HG03378 (cell line): ENCODE measurements around the gene LPP.

Experiments used
- ATAC-seq: cut with Tn5 transposase; IDR thresholded peaks from one replicate; pipeline ENCODE4 v1.9.1; 2021; ENCODE audit warnings: mild to moderate bottlenecking, moderate library complexity; ENCODE audit not compliant: unreplicated experiment

The LPP gene

DNA sequence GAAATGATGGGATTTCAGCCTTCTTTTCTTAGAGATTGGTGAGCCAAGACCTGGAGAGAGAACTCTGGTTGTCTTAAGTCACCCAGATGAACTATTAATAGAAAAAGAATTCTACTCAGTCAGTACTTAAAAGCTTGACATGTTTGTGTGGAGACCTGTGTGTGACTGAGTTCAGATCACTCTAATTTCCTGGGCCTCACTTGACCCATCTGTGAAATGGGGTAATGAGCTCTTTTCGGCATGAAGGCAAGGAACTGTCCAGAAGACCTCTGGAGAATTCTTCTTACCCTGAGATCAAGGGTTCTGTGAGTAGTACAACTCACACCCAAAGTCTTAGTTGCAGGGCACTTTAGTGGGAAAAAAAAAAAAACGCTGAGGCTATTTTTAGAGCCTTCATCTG is 92.9 kb downstream of the LPP start:
- ATAC-seq, result no peak

DNA sequence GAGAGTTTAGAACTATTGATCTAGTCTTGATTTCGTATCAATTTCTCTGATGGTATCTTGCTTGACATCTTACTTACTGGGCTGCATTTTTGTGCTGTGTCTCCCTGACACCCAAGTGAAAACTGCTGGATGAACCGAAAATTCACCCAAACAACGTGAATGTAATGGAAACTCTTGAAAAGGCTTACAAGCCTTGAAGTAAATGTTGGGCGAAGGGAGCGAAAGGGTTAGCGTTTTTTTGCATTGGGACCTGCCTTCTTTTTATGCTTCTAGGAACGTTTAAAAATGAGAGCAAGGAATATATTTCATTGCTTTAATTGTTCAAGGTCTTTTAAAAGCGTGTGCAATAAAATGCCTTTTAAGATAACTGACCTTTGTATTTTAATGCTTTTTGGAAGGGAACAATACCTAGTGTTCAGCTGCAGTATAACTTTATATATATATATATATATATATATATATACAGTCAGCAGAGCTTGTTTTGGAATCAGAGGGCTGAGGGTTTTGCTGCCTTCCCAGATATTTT is 94.1 kb downstream of the LPP start:
- ATAC-seq, result no peak

DNA sequence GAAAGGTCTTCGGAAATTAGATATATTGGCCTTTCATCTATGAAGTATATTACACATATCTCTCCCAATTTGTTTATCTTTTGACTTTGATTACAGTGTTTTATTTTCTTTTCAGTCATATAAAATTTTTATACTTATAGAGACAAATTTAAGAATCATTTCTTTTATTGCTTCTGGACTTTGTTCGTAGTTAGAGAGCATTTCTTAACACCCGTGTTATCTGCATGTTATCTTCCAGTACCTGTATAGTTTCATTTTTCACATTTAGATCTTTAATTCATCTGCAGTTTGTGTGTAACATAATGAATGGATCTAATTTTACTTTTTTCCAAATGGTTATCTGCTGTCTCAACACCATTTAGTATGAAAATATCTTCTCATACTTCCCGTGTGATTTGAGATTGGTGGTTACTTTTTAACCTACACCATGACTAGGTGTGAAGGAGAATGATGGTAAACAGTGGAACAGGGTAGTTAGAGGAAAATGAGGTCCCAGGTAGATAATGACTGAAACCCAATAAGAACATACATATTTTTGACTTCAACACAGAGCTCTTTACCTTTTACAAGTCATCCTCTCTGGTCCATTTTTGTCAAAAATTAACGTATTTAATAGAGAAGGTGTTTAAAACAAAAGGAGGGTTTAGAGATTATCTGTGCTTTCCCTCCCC is 99.3 kb downstream of the LPP start:
- no peak for ATAC-seq

DNA sequence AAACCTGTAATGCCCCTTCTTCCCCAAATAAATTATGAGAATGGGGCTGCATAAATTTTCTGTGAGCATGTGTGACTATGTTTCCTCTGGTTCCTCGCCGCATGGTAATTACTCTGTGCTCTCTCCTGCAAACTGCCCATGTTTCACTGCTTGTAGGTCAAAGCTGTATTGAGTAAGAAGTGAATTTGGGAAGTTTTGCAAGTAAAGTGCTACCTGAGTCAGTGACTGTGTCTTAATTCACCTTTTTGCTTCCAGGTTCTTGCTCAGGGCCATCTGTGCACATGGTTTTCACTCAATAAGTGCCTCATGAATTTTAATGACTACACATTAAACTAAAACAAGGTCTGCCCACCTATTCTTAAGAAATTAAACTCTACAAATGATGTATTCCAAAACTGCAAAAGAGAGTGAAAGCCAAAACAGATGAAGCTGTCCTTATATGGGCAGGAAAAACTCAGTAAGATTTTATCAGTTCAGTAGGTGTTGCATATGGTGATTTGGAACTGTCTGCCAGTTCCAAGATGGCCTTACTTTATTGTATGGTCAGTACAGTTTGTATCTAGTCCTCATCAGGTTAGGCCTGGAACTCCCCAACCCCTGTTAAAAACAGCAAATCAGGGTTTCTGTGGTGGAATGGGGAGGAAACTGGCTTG is 100.0 kb downstream of the LPP start:
- no peak for ATAC-seq

DNA sequence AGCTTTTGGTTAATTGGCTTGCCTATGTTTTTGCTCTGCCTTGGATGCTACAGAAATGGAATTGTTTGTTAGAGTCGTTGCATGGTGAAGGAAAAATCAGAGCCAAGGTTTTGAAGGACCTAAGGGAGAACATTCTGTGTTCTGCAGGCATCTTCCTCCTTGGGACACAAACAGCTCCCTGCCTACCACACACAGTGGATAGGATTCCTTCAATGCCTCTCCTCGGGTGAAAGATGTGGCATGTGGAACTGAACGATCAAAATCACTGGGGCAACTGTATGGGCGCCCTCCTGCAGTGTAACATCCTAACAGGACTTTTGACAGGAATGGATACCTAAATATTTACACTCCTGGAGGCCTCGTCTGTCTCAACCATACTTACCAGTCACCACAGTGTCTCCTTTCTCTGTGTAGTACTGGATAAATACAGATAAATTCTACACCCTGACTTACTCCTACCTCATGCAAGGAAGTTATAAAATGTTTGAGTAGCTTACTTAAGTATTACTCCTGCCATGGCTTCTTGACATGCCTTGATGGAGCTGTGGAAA is 100.6 kb downstream of the LPP start:
- ATAC-seq, result no peak

DNA sequence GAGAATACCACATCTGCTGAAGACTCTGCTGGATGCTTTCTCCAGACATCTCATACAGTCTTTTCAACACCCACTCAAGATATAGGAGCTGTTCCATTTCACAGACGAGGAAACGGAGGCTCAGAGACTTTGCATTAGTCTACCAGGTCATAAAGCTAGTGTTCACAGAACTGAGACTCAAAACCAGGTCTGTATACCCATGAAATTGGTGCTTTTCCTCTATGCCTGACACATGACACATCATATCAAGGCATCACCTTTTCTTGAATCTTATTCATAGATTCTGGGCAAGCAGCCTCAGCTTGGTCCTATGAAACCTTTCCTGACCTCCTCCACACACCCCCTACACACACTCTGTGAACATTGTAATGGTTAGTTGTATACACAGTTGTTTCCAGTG is 101.2 kb downstream of the LPP start:
- ATAC-seq, result no peak

DNA sequence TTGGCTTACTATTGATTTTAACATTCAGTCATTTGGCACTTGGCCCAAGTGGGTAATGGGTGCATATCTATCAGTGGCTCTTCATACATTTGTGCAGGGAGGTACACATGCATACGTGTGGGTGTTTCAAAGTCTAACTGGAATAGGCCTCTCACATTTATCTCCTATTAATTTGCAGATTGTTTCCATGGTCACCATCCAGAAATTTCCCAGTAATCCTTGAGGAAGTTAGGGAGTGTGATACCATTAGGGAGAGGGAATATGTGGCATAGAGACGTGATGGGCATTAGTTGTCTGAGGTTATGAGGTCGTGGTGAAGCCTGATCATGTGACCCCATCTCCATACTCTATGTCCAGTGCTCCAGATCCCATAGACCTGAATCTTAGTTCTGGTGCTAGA is 102.8 kb downstream of the LPP start:
- ATAC-seq, result no peak

DNA sequence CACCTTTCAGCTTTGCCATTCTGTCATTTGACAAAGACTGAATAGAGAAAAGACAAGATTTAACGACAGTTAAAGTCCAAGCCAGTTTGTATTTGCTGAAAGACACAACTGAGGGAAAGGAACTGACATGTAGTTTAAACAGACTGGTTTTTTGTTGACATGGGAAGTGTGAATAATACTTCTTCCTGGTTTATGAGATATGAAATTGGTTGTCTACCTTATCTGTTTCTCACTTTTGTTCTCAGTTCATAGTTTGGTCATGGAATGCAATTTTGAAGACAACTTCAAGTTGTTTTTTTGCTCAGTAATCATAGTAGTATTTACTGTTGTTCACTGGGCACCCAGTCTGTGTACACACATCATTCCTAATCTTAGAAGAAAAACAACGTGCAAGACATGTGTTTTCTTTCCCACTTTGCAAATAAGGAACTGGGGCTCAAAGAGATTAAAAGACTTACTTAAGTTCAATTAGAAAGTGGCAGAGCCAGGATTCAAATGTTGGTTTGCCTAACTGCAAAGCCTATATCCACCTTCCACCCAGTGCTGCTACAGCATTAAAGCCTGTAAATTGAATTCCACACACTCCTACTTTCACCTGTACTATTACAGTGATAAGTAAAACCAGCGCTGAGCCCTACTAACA is 103.5 kb downstream of the LPP start:
- ATAC-seq, result no peak

DNA sequence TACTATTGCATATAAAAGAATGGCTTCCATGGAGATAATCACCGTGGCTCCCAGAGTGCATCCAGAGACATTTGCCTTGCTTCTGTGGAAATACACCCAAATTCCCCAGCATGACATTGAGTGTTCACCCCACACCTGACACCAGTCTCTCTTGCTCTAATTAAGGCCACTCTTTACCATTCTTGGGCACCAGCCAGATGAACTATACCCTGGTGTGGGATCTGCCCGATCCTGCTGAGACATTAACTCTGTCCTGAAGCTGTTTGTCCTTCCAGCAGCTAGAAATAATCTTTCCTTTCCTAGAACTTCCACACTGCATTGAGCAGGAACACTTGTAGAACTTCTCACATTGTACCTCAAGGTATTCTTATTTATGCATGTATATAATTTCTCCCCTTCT is 105.2 kb downstream of the LPP start:
- ATAC-seq, result no peak

DNA sequence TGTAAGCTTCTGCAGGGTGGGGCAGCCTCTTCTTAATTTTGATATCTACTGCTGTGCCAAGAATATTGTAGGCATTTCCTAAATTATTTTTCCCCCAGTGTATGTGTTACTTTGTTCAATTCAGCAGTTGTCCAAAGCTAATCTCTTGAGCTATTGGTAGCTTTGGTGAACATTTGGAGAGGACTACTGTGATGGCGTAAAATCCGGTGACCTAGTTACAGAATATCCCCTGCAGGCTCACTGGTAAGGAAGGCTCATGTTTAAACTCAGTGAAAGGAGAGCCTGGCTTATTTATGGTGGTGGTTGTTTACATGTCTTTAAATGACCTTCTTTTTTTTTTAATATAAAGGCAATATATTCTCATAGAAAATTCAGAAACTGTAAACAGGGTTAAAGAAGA is 105.6 kb downstream of the LPP start:
- no peak for ATAC-seq

DNA sequence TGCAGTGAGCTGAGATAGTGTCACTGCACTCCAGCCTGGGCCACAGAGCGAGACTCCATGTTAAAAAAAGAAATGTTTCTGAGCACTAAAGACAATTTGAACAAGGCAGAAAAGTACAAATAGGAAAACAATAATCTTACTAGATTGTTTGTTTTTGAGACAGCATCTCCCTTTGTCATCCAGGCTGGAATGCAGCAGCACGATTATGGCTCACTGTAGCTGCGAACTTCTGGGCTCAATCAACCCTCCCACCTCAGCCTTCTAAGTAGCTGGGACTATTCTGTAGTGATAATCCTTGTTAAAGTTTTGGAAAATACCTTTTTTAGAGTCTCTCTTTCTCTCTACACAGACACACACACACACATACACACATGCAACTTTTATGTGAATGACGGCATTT is 107.1 kb downstream of the LPP start:
- no peak for ATAC-seq

DNA sequence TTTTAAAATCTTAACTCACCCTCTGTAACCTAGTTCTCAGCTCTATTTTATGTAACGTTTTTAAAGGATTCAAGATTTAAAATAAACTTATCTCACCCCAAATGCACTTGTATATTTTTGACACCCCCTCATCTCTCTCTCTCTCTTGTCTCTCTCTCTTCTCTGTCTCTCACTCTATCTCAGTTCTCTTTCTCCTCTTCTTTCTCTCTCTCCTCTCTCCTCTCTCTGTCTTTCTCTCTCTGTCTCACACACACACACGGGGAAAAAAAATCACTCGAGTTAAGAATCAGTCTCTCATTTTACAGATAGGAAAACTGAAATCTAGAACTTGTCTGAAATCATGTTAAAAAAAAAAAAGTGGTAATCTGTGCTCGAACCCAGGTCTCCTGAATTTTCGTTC is 108.5 kb downstream of the LPP start:
- no peak for ATAC-seq

DNA sequence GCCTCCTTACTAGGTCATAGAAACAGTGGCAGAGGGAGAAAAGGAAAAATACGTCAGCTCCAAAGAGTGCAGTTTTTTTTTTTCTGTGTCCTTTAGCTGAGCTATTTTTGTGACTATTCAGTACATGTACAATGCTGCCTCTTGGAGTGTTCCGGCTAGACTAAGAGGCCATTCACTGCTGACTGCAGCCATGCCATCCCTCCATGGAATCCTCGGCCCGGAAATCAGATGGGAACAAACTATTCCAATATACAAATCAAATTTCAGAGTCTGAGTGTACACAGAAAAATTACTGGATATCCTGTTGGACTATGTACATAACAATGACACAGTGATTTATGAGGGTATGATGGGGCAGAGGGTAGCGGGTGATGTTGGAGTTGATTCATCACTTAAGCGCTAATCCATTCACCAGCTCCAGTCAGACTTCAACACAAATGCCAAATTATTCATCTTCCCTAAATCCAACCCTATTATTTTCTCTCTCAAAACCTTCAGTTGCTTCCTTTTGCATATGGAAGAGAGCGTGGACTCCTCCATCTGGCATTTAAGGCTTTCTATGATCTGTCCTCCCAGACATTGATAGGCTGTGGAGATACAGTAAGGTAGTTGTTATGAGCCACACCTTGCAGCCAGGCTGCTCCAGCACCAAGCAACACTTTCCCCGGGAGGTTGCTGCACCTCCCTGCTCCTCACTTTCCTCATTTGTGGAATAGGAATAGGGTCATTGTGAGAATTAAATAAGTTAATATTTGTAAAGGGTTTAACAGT is 109.1 kb downstream of the LPP start:
- ATAC-seq, result no peak

DNA sequence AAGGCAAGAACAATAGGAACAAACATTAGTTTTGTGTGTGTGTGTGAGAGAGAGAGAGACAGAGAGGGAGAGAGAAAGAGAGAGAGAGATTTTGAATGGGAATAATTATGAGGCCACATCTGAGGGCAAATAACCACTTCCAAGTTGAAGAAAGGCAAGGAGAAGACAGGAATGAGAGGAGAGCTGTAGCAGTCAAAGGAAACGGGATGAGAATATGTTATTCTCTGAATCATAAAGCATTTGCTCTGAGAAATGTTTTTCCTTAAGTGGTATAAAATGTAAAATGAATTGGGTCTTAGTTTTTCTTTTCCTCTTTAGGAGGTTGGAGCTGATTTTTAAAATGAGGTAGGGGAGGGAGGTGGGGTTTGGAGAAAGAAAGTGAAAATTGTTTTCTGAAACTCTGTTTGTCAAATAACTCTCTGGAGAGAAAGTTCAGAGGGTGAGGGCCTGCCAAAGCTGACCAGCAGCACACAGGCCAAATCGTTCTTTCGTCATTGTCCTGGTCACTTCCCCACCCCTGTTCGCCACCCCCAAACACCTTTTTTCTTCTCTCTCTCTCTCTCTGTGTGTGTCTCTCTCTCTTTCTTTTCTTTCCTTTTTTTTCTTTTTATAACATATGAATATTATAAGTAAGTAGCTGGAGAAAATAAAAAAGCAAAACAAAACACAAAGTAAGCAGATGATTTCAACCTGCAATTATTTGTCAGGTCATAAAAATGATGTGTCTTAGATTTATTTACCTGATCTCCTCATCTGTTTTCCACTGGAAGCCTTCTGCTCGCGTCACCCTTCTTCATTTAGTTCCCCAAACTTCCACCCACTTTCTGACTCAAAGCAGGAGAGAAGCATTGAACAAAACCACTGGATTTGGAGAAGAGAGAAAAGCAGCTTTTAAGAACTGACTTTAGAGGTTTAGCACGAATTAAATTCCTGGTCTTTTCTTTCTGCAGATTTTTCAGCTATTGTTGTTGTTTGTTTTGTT is 110.6 kb downstream of the LPP start:
- ATAC-seq, result no peak

DNA sequence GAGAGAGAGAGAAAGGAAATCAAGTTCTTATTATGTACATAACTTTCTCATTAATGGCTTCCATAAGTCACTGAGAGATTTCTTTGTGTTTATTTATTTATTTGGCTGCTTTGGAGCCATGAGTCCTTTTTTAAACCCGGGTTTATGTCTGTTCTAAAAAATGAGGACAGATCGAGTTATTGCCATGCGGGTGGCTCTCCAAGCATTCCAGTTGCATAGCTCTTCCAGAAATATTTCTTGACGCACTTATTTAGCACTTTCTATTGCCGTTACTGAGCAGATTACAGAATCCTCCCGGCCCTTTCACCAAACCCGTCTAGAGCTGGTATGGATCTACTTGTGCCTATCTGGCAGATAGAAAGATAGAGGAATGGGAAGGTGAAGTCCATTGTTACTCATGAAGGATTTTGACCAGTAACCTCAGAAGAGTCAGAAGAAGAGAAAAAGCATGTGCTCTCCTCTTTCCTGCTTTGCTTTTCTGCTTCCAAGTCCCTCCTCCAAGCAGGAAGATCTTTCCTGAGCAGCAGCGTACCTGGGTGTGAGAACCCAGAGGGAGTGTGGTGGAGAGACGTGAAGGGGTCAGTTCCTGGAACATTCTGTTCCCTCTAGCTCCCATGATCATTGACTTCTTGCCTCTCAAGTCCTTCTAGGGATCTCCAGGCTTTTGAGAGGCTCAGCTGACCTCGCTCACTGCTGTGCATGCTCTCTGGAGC is 112.8 kb downstream of the LPP start:
- ATAC-seq, result no peak

DNA sequence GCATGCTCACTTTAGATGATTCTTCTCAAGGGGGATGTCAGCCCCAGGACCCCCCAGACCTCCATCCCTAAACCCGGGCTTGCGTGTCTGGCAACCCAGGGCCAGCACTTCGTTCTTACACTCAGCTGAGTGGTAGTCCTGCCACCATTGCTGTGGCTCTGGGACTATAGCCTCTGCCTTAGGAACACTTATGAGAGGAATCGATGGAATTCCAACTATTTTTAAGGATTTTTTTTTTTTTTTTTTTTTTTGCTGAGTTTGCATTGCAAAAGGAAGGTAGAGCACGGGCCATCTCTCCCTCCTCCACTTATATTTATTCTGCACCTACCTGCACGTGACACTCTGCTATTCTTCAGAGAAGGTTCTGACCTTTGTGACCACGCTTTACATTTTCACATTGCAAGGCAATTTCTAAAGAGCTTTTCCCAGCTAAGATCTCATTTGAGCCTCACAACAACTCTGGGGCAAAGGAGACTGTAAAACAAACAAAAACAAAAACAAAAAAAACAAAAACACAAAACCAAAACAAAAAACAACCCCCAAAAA is 113.9 kb downstream of the LPP start:
- ATAC-seq, result no peak

DNA sequence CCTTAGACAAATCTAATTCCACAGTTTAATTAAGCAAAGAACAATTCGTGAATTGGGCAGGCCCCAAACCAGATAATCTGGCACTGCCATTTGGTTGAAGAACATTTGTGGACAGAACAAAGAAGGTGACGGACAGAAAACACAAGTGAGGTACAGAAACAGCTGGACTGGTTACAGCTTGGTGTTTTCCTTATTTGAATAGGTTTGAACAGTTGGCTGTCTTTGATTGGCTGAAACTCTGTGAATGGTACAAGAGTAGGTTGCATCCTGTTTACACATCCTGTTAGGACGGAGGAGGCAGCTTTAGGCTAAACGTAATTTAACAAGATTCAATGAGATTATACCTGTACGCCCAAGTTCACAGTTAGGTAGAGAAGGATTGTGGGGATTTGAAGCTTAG is 114.4 kb downstream of the LPP start:
- ATAC-seq, result no peak

DNA sequence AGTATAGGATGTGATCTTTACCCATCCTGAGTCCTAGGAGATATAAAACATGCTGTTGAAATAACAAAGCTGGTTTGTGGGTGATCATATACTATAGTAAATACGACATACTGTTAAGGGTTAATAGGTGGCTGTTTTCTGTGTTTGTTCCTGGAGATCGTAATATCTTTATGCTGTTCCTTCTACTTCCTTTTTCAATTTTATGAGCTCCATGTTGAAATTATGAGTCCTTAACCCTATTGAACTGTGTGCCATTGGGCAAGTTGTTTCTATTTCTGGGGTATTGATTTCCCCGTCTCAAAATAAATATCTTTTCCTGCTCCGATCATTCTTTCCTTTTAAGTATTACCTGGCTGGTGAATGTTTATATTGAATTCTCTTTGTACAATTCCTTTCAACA is 115.1 kb downstream of the LPP start:
- ATAC-seq, result no peak

DNA sequence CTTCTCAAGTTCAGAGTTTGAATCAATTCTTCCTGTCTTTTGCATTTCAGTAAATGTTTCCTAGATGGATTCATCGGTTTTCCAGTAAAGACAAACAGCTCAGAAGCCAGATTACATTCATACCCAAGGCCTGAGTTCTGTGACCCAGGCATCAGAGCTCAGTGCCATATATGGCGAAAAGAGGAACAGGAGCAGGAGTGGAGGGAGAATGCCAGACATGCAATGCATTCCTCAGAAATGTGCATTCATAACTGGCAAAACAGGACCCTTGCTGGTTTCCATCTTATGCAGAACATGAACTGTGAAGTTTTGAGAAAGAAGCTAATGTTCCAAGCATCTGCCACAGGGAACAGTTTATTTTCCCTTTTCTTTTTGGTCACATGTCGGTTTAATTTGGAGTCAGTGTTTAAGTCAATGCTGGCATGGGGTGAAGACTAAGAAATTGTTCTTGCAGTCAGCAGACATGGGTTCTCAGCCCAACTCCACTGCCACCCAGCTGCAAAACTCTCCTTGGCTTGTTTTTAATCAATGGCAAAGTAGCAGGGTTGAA is 116.5 kb downstream of the LPP start:
- ATAC-seq, result no peak
